Thoracic aorta (tissue), 2 donors: ENCODE results near the gene NEK4. TPM values are rescaled to one million over a fixed set of nuclear protein-coding genes. Genes with fewer than 3 reads are reported as not detected.

Experiments
- ATAC-seq: fragments of 150-250 bp; one replicate; pipeline ENCODE4 v1.8.0; 2017; ENCODE audit warnings: low read depth; ENCODE audit not compliant: insufficient number of reproducible peaks, low FRiP score
- DNase-seq: peaks from one replicate; pipeline ENCODE4 v3.0.0-alpha.2; 2020; ENCODE audit warnings: low spot score
- H3K27ac ChIP-seq, 2 donors: fragments of 200-600 bp; sonication (generic); 1 replicate in 1 of 2; 2 replicates in 1 of 2; pipeline ENCODE4 v1.5.1; 2016; ENCODE audit warnings: mild to moderate bottlenecking in 2 of 2, moderate library complexity in 2 of 2
- H3K27me3 ChIP-seq: fragments of 200-600 bp; sonication (generic); replicated peaks from 2 replicates; pipeline ENCODE4 v1.6.0; 2016; ENCODE audit warnings: mild to moderate bottlenecking; ENCODE audit not compliant: insufficient read depth
- H3K36me3 ChIP-seq: fragments of 200-600 bp; sonication (generic); one replicate; pipeline ENCODE4 v1.5.1; 2016
- H3K4me1 ChIP-seq, 2 donors: fragments of 200-600 bp; sonication (generic); 1 replicate in 1 of 2; 2 replicates in 1 of 2; pipeline versions ENCODE4 v1.5.1 to v1.6.0; 2016; ENCODE audit warnings: low read depth in 2 of 2, mild to moderate bottlenecking in 1 of 2; ENCODE audit not compliant: control insufficient read depth in 1 of 2
- H3K4me3 ChIP-seq: fragments of 200-600 bp; sonication (generic); 2 replicates; pipeline ENCODE4 v1.5.1; 2016; ENCODE audit warnings: mild to moderate bottlenecking
- H3K9me3 ChIP-seq: fragments of 200-600 bp; sonication (generic); 2 replicates; pipeline ENCODE4 v1.5.1; 2016
- total RNA-seq, 2 donors: library from RNA; depleted of rRNA; stranded (reverse); fragments of >200 nt; gene quantifications; one replicate each; pipeline versions ENCODE4 v1.1.0 to v1.2.3, GENCODE V29; 2016
- TF ChIP-seq, protein P1 (sequence below): fragments of 200-600 bp; sonication (generic); IDR thresholded peaks from one replicate; pipeline ENCODE4 v1.5.1; 2019; ENCODE audit warnings: antibody characterized with exemption

The NEK4 gene
- total RNA-seq, 2 donors from 2014 or later, result 17.5 to 24.4 TPM

DNA sequence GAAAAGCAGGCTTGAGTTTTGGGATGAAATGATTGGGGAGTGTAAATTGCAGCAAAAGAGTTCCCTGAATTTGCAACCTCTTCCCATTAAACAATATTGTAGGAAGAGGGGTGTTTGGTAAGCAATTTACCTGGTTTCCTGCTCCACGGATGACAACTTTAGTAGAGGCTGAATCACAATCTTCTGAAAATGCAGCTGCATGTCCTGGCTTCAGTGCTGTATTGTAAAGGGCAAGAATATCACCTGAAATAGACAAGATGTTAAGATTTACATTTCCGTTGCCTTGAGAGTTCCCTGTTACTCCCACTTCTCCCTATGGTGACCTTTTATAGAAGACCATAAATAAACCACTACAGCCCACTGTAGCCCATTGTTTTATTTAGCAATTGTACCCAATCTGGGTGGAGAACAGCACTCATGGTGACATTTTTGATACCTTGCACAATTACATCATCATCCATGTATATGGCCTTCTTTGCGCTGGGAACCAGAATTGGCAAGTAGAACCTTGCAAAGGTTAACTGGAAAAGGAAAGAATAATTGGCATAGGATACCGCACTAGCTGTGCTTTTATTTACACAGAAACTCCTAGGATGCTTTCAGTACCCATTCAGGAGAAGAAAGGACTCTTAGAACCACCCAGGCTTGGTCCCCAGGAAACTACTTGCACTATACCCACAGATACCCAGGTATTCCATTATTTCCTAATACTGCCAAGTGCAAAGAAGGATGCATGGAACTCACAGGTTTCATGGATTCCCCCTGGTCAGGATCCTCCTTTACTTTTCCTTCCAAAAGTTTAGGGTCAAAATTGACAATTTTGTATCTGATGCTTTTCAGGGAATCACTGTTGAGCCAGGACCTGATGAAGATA is 74.7 kb downstream of the NEK4 start:
- ATAC-seq (no peak), DNase-seq (no peak)
- Histone ChIP-seq H3K9me3 (no peaks in the 10 kb centered on the region), H3K4me3 (no peak overlapping the region), H3K4me1 (no peaks in the 10 kb centered on the region), H3K27ac (no peak overlapping the region), H3K36me3 (peaks cover 61% of the 10 kb centered on the region), H3K27me3 (no peaks in the 10 kb centered on the region)
- TF ChIP-seq, protein P1, sequence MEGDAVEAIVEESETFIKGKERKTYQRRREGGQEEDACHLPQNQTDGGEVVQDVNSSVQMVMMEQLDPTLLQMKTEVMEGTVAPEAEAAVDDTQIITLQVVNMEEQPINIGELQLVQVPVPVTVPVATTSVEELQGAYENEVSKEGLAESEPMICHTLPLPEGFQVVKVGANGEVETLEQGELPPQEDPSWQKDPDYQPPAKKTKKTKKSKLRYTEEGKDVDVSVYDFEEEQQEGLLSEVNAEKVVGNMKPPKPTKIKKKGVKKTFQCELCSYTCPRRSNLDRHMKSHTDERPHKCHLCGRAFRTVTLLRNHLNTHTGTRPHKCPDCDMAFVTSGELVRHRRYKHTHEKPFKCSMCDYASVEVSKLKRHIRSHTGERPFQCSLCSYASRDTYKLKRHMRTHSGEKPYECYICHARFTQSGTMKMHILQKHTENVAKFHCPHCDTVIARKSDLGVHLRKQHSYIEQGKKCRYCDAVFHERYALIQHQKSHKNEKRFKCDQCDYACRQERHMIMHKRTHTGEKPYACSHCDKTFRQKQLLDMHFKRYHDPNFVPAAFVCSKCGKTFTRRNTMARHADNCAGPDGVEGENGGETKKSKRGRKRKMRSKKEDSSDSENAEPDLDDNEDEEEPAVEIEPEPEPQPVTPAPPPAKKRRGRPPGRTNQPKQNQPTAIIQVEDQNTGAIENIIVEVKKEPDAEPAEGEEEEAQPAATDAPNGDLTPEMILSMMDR, result no peak

DNA sequence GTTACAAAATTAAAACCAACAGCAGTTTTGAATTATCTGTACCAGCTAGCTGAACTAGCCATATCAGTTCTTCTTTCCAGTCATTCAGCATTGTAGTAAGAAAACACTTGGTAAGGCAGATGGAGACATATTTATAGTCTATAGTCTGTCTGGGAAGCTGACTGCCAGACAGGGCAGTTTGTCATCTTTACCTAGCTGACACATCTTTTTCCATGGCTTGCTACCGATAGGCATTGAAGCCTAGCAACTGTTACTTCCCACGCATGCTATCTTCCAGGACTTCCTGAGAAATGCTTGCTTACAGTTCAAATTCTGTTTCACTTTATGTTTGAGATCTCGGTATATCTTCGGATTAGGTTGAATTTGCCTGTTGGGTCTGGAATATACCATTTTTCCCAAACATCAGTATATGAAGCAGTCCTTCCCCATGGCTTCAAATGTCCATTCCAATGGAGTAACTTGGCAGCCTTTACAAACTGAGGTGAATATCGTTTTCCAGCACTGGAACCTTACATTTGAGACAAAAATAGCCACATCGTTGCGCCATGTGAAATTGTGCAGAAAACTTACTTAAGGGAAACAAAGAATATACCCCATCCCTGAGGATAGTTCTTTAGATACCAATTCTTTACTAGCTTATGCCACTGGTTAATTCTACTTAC is 76.1 kb downstream of the NEK4 start:
- no peaks in the 10 kb centered on the region for H3K27me3 ChIP-seq
- DNase-seq (no peak), ATAC-seq (no peak)
- TF ChIP-seq, protein P1, result no peak
- H3K4me3 ChIP-seq, result no peak overlapping the region
- H3K27ac ChIP-seq, result no peak overlapping the region
- peaks cover 75% of the 10 kb centered on the region for H3K36me3 ChIP-seq
- H3K9me3 ChIP-seq, result no peaks in the 10 kb centered on the region
- H3K4me1 ChIP-seq, result no peaks in the 10 kb centered on the region

DNA sequence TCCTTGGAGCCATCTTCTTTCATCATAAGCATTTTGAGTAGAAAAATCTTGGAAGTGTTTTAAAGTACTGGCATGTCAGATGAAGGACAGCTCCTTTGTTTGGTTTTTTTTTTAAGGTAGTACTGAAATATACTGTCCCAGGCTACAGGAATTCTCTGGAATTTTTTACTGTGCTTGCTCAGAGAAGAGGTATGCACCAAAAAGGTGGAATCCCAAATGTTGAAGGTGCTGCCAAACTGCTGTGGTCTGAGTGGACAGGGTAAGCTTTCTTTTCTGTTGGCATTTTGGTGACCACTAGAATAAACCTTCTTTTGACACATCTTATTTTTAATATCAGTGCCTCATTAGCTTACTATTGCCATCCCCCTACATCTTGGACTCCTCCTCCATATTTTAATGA is 77.7 kb downstream of the NEK4 start:
- Histone ChIP-seq H3K9me3 (no peaks in the 10 kb centered on the region), H3K36me3 (peaks cover 90% of the 10 kb centered on the region), H3K27me3 (no peaks in the 10 kb centered on the region), H3K4me3 (no peak overlapping the region), H3K27ac (no peak overlapping the region), H3K4me1 (no peaks in the 10 kb centered on the region)
- ATAC-seq (no peak), DNase-seq (no peak)
- TF ChIP-seq, protein P1, result no peak

DNA sequence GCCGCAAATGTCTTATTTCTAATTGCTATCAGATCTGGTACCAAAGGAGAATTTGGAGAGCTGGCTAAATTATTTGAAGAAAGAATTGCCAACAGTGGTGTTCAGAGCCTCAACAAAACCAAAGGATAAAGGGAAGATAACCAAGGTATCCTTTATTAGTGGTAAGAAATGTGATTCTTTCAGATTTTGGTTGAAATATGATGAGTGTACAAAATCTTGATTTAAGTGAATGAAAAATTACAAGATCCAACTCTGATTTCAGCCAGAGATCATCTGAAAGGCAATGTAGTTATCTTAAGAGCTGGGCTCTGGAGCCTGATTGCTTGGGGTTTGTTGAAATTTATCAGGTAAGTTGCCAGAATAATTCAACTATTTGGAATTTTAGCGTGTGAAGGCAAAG is 80.2 kb downstream of the NEK4 start:
- H3K4me1 ChIP-seq, result peaks cover 5 to 13% of the 10 kb centered on the region in 2 donors
- peaks cover 77% of the 10 kb centered on the region for H3K36me3 ChIP-seq
- no peaks in the 10 kb centered on the region for H3K9me3 ChIP-seq
- H3K27ac ChIP-seq, result no peak overlapping the region
- H3K27me3 ChIP-seq, result no peaks in the 10 kb centered on the region
- DNase-seq, result no peak
- H3K4me3 ChIP-seq, result no peak overlapping the region
- TF ChIP-seq, protein P1, result no peak
- ATAC-seq, result no peak

DNA sequence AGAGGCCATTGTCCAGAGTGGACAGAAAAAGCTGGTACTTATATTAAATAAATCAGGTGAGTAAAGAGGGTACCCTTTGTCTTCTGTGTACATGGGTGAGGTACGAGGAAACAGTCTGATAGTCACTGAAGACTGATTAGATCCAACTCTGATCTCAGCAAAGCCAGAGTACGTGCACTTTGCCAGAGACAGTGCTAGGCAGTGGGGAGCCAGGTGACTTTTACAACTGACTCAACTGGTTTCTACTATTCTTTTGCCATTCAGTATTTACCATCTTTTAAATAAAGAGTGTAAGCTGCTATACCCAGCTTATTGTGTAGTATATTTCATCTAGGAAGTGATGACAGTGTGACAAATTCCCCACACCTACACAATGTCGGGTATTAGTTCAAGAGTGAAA is 81.6 kb downstream of the NEK4 start:
- no peak overlapping the region for H3K4me3 ChIP-seq
- H3K27me3 ChIP-seq, result no peaks in the 10 kb centered on the region
- no peak for DNase-seq
- no peaks in the 10 kb centered on the region for H3K9me3 ChIP-seq
- H3K27ac ChIP-seq, result no peak overlapping the region
- peaks cover 12 to 23% of the 10 kb centered on the region in 2 donors for H3K4me1 ChIP-seq
- H3K36me3 ChIP-seq, result peaks cover 65% of the 10 kb centered on the region
- TF ChIP-seq, protein P1, result no peak
- no peak for ATAC-seq
